GM19328 (cell line): ENCODE results near the gene MICAL3.

Experiments
- ATAC-seq: cut with Tn5 transposase; IDR thresholded peaks from one replicate; pipeline ENCODE4 v1.9.1; 2021; ENCODE audit warnings: mild to moderate bottlenecking, moderate library complexity; ENCODE audit not compliant: unreplicated experiment

The MICAL3 gene

GRCh38 chr22:17784776-17785175, 239.6 kb downstream of the MICAL3 start:
- no peak for ATAC-seq

- no peak for ATAC-seq
Measured at GRCh38 chr22:17783773-17784480, 240.4 kb downstream of the MICAL3 start.

- ATAC-seq: no peak
Measured at GRCh38 chr22:17783312-17783711, 241.0 kb downstream of the MICAL3 start.

GRCh38 chr22:17782621-17783020, 241.7 kb downstream of the MICAL3 start:
- ATAC-seq: no peak

GRCh38 chr22:17782158-17782557, 242.2 kb downstream of the MICAL3 start:
- ATAC-seq: no peak

GRCh38 chr22:17781319-17782031, 242.9 kb downstream of the MICAL3 start:
- ATAC-seq: no peak

- no peak for ATAC-seq
Measured at GRCh38 chr22:17780741-17781318, 243.5 kb downstream of the MICAL3 start.

- no peak for ATAC-seq
Measured at GRCh38 chr22:17780116-17780740, 244.1 kb downstream of the MICAL3 start.

GRCh38 chr22:17779286-17780115, 244.9 kb downstream of the MICAL3 start:
- peak; percentile 36 for ATAC-seq

- no peak for ATAC-seq
Measured at GRCh38 chr22:17778412-17778976, 245.9 kb downstream of the MICAL3 start.

GRCh38 chr22:17777717-17778044, 246.7 kb downstream of the MICAL3 start:
- ATAC-seq: no peak

GRCh38 chr22:17777005-17777716, 247.2 kb downstream of the MICAL3 start:
- ATAC-seq: no peak

- ATAC-seq: no peak
Measured at GRCh38 chr22:17775781-17776465, 248.4 kb downstream of the MICAL3 start.

- ATAC-seq: no peak
Measured at GRCh38 chr22:17774926-17775685, 249.3 kb downstream of the MICAL3 start.

GRCh38 chr22:17774206-17774925, 250.0 kb downstream of the MICAL3 start, which contains the start of gene BID:
Gene BID, minus strand, starts transcription at chr22:17774469. Its CDS starts 24,353 bp downstream, at chr22:17750116.
- ATAC-seq: no peak

- ATAC-seq: no peak
Measured at GRCh38 chr22:17773606-17774205, 250.7 kb downstream of the MICAL3 start.

- ATAC-seq: no peak
Measured at GRCh38 chr22:17772958-17773605, 251.3 kb downstream of the MICAL3 start.
